A673 (cell line): ENCODE data around the gene IFT122. TPM values are rescaled to one million over a fixed set of nuclear protein-coding genes. Genes with fewer than 3 reads are reported as not detected.

Source experiments
- BruUV-seq: library from RNA; stranded (reverse); fragments of 400-500 nt; replicated peaks from 2 replicates; lab custom pipeline; 2021; lab: Mats Ljungman, UMichigan
- CTCF ChIA-PET: fragments of 300-600 bp; sonication (Branson Sonifier 250); formaldehyde crosslinking; loops from one replicate; lab custom pipeline; 2022; ENCODE audit warnings: antibody characterized with exemption; lab: Charles Lee
- POLR2A ChIA-PET: fragments of 300-600 bp; sonication (Branson Sonifier 250); formaldehyde crosslinking; loops from one replicate; lab custom pipeline; 2022; ENCODE audit warnings: antibody characterized with exemption; ENCODE audit not compliant: low non-redundant PET; lab: Charles Lee
- DNase-seq: peaks from one replicate; pipeline ENCODE4 v3.0.0-alpha.2; 2015; ENCODE audit warnings: low spot score
- H3K27ac ChIP-seq: fragments of 200-600 bp; sonication (generic); 2 replicates; pipeline ENCODE4 v1.5.1; 2016; ENCODE audit warnings: mixed run types, low read depth, mild to moderate bottlenecking, mixed read lengths, antibody characterized with exemption, low read length; ENCODE audit not compliant: poor library complexity, severe bottlenecking
- H3K27me3 ChIP-seq: fragments of 200-600 bp; sonication (generic); replicated peaks from 2 replicates; pipeline ENCODE4 v1.6.1; 2017; ENCODE audit warnings: mixed run types, low read depth, mild to moderate bottlenecking, mixed read lengths, antibody characterized with exemption, low read length; ENCODE audit not compliant: insufficient read depth, poor library complexity
- H3K36me3 ChIP-seq: fragments of 200-600 bp; sonication (generic); 2 replicates; pipeline ENCODE4 v1.6.1; 2016; ENCODE audit warnings: mixed run types, mild to moderate bottlenecking, mixed read lengths, antibody characterized with exemption, low read length; ENCODE audit not compliant: insufficient read depth, poor library complexity, severe bottlenecking
- H3K4me1 ChIP-seq: fragments of 200-600 bp; sonication (generic); 2 replicates; pipeline ENCODE4 v1.6.1; 2017; ENCODE audit warnings: mixed run types, mild to moderate bottlenecking, mixed read lengths, antibody characterized with exemption, low read length; ENCODE audit not compliant: insufficient read depth, poor library complexity, severe bottlenecking
- H3K4me3 ChIP-seq: fragments of 200-600 bp; sonication (generic); 2 replicates; pipeline ENCODE4 v1.5.1; 2016; ENCODE audit warnings: low read depth, mixed run types, mild to moderate bottlenecking, mixed read lengths, low read length; ENCODE audit not compliant: poor library complexity, severe bottlenecking
- H3K9me3 ChIP-seq: fragments of 200-600 bp; sonication (generic); 2 replicates; pipeline ENCODE4 v1.6.1; 2016; ENCODE audit warnings: mixed run types, low read depth, mild to moderate bottlenecking, mixed read lengths, antibody characterized with exemption, low read length; ENCODE audit not compliant: poor library complexity, severe bottlenecking
- EZH2 ChIP-seq: fragments of 200-600 bp; sonication (generic); IDR thresholded peaks from 2 replicates; pipeline ENCODE4 v1.6.1; 2017; ENCODE audit warnings: borderline replicate concordance, low read depth, mild to moderate bottlenecking, mixed read lengths, antibody characterized with exemption, low read length; ENCODE audit not compliant: poor library complexity, severe bottlenecking
- intact Hi-C: fragments of 100-400 bp; cut with micrococcal nuclease; formaldehyde crosslinking; loops from one replicate; pipeline ENCODE4 v1.10.0; 2022; ENCODE audit not compliant: unreplicated experiment
- total RNA-seq: library from RNA; stranded (reverse); gene quantifications from 2 replicates; pipeline ENCODE4 v1.2.3, GENCODE V29; 2021
- TF ChIP-seq, protein P1 (sequence below): fragments of 300-800, 200-600 bp; sonication (generic); conservative IDR thresholded peaks from 2 replicates; pipeline ENCODE4 v1.5.1; 2017; ENCODE audit warnings: low read depth, mild to moderate bottlenecking, antibody characterized with exemption, low read length, moderate library complexity, mixed read lengths

The IFT122 gene
- total RNA-seq, 1 experiment from 2014 or later, result 48.2 TPM

DNA sequence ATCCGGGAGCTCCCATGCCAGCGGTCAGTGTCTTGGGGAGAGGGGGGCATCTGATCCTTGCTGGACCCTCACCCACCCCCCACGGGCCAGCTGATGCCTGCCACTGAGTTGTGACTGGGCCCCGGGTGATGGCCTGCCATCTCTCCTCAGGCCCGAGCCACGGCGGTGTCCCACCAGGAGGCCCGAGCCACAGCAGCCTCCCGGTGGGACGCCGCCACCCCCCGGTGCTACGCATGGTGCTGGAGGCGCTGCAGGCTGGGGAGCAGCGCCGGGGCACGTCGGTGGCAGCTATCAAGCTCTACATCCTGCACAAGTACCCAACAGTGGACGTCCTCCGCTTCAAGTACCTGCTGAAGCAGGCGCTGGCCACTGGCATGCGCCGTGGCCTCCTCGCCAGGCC is 107.2 kb downstream of the IFT122 start:
- BruUV-seq, result no TSS peak
- intact Hi-C loops, result no loop called here
- ChIA-PET CTCF (no interaction called here), POLR2A (no interaction called here)
- TF ChIP-seq EZH2, result no peak
- TF ChIP-seq, protein P1, sequence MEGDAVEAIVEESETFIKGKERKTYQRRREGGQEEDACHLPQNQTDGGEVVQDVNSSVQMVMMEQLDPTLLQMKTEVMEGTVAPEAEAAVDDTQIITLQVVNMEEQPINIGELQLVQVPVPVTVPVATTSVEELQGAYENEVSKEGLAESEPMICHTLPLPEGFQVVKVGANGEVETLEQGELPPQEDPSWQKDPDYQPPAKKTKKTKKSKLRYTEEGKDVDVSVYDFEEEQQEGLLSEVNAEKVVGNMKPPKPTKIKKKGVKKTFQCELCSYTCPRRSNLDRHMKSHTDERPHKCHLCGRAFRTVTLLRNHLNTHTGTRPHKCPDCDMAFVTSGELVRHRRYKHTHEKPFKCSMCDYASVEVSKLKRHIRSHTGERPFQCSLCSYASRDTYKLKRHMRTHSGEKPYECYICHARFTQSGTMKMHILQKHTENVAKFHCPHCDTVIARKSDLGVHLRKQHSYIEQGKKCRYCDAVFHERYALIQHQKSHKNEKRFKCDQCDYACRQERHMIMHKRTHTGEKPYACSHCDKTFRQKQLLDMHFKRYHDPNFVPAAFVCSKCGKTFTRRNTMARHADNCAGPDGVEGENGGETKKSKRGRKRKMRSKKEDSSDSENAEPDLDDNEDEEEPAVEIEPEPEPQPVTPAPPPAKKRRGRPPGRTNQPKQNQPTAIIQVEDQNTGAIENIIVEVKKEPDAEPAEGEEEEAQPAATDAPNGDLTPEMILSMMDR, result no peak
- Histone ChIP-seq H3K4me3 (no peak overlapping the region), H3K4me1 (no peaks in the 10 kb centered on the region), H3K9me3 (no peaks in the 10 kb centered on the region), H3K27ac (no peak overlapping the region), H3K27me3 (no peaks in the 10 kb centered on the region), H3K36me3 (no peaks in the 10 kb centered on the region)
- no peak for DNase-seq

DNA sequence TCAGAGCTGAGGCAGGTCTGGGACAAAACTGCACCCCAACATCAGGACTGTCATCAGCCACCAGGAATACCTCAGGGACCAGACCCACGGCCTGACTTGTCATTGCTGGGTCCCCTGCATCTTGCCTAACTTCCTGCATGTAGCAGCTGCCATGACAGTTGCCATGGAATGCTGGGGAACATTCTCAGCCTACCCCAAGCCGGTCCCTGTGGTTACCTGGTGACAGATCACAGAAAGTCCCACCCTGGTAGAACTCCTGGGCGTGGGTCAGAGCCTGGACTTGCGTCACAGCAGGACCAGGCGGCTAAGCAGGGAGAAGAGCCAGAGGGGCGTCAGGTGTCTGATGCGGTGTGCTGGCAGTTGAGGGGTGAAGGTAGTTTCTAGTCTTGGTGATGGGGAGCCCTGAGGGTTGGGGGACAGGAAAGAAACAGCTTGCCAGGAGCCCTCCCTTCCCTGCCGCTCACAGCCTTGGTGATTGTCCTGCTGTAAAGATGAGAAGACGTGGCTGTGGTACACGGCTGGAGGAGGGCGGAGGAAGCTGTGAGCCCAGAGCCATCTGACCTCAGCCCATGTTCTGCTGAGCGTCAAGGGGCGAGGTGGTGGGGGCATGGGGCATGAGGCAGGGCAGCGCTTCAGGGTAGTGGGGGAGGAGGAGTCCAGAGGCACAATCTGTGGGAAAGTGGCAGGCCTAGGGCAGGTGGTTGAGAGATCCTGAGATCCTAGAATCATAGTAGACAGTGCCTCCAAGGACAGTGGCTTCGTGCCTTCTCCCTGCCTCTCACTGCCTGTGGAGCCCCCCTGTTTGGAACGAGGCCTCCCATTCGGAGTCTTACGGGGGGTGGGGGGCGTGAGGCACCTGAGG is 108.3 kb downstream of the IFT122 start:
- intact Hi-C loops, result no loop called here
- H3K4me3 ChIP-seq, result no peak overlapping the region
- no peak overlapping the region for H3K27ac ChIP-seq
- no TSS peak for BruUV-seq
- DNase-seq, result no peak
- peaks cover 5% of the 10 kb centered on the region for H3K4me1 ChIP-seq
- H3K36me3 ChIP-seq, result no peaks in the 10 kb centered on the region
- CTCF ChIA-PET, result no interaction called here
- no peaks in the 10 kb centered on the region for H3K27me3 ChIP-seq
- TF ChIP-seq EZH2, result no peak
- TF ChIP-seq, protein P1, result no peak
- no peaks in the 10 kb centered on the region for H3K9me3 ChIP-seq
- POLR2A ChIA-PET, result no interaction called here

DNA sequence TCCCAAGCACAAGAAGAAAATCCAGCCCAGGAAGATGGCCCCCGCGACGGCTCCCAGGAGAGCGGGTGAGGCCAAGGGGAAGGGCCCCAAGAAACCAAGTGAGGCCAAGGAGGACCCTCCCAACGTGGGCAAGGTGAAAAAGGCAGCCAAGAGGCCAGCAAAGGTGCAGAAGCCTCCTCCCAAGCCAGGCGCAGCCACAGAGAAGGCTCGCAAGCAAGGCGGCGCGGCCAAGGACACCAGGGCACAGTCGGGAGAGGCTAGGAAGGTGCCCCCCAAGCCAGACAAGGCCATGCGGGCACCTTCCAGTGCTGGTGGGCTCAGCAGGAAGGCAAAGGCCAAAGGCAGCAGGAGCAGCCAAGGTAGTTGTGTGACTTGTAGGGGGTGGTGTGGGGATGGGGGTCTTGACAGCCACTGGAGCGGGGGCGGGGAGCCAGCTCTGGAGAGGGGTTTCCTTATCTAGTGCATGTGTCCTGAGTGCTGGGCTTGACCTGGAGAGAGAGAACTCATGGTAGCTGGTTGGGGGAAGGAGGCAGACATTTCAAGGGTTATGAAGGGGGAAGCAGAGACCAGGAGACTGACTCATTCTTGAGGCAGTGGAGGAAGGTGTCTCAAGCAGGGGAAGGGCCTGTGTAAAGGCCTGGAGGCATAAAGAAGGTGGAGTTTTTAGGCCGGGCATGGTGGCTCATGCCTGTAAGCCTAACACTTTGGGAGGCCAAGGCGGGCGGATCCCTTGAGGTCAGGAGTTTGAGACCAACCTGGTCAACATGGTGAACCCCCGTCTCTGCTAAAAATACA is 109.2 kb downstream of the IFT122 start:
- no peaks in the 10 kb centered on the region for H3K27me3 ChIP-seq
- DNase-seq, result no peak
- ChIA-PET POLR2A (no interaction called here), CTCF (no interaction called here)
- TF ChIP-seq, protein P1, result no peak
- TF ChIP-seq EZH2, result no peak
- BruUV-seq, result no TSS peak
- H3K9me3 ChIP-seq, result no peaks in the 10 kb centered on the region
- no peak overlapping the region for H3K4me3 ChIP-seq
- no peaks in the 10 kb centered on the region for H3K36me3 ChIP-seq
- intact Hi-C loops, result no loop called here
- peaks cover 8% of the 10 kb centered on the region for H3K4me1 ChIP-seq
- no peak overlapping the region for H3K27ac ChIP-seq
